HG03378 (cell line): ENCODE measurements around the gene GON4L.
"Not testable (repeated sequence)": the region's sequence is repeated elsewhere in the genome, so short reads cannot be mapped to it uniquely, and the experiment has no call there.

Source experiments
- ATAC-seq: cut with Tn5 transposase; IDR thresholded peaks from one replicate; pipeline ENCODE4 v1.9.1; 2021; ENCODE audit warnings: mild to moderate bottlenecking, moderate library complexity; ENCODE audit not compliant: unreplicated experiment

Gene GON4L

DNA sequence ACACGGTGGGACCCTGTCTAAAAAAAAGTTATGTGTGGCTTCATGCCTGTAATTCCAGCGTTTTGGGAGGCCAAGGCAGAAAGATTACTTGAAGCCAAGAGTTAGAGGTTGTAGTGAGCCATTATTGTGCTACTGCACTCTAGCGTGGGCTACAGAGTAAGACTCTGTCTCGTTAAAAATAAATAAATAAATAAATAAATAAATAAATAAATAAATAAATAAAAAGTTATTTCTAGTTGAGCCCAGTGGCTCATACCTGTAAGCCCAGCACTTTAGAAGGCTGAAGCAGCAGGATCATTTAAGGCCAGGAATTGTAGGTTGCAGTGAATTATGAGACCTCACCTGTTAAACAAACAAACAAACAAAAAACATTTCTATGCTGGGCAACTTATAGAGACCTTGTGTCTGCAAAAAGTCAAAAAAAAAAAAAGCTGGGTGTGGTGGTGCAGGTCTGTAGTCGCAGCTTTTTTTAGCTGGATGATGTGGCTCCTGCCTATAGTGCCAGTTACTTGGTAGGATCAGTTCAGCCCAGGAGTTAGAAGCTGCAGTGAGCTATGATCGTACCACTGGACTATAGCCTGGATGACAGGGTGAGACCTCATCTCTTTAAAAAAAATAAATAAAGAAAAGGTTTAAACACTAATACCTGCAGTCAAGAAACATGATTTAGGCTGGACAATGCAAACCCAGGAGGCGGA, 25.6 kb downstream of the GON4L start:
- ATAC-seq, result no peak

GRCh38 chr1:155827450-155827849, 29.6 kb downstream of the GON4L start:
- ATAC-seq, result no peak

GRCh38 chr1:155816351-155816750, 40.7 kb downstream of the GON4L start:
- ATAC-seq, result no peak

GRCh38 chr1:155813672-155814071, 43.3 kb downstream of the GON4L start:
- ATAC-seq, result no peak

GRCh38 chr1:155812878-155813277, 44.1 kb downstream of the GON4L start:
- no peak for ATAC-seq

GRCh38 chr1:155809088-155809487, 47.9 kb downstream of the GON4L start:
- ATAC-seq, result no peak

- ATAC-seq, result no peak
Measured at GRCh38 chr1:155801149-155801548, 55.9 kb downstream of the GON4L start.

DNA sequence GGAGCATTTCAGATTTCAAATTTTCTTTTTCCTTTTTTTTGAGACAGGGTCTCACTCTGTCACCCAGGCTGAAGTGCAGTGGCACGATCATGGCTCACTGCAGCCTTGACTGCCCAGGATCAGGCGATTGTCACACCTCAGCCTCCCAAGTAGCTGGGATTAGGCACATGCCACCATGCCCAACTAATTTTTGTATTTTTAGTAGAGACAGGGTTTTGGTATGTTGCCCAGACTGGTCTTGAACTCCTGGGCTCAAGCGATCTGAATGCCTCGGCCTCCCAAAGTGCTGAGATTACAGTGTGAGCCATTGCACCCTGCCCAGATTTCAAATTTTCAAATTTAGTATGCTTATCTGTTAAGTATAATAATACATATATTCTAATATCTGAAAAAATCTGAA, 61.4 kb downstream of the GON4L start:
- not testable (repeated sequence) for ATAC-seq

DNA sequence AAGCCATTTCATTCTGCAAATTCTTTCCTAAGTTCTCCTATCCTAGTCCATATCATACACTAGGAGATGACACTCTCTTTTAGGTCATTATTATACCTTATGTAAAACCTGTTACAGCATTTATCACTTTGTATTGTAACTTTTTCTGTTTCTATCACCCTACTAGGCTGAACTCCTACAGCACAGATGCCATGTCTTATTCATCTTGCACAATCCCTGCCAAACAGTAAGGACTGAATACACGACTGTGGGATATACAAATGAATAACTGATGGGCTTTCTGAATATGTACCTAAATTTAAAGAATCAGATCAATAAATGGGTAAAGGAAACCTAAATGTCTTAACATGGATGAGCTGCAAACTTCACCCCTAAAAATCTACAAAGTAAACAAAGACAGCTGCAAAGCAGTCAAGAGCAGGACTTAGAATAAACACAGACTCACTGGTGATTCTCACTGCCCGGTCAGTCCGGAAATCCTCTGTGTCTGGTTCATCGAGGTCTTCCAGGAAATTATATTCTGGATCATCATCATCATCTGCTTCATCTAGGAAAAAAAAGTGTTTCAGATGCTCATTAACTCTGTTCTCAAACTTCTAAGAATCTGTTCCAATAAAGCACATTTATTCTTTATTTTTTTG, 62.3 kb downstream of the GON4L start:
- ATAC-seq, result no peak

DNA sequence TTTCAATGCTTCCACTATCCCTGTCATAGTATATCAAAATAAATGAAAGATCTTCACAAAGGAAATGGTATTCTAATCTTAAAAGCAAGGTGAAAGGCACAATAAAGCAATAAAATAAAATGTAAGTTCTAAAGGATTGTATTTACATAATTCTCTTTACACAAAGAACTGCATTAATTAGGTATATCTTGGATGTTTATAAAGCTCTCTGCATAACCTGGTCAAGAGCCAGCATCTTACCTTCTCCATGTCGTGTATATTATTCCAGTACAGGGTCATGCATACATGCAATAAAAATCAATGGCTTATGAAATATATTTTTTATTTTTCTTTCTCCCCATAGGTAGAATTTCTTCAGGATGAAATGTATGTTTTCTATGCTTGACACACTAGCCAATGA, 63.8 kb downstream of the GON4L start:
- ATAC-seq, result no peak

- ATAC-seq, result no peak
Measured at GRCh38 chr1:155777582-155777981, 79.4 kb downstream of the GON4L start.

DNA sequence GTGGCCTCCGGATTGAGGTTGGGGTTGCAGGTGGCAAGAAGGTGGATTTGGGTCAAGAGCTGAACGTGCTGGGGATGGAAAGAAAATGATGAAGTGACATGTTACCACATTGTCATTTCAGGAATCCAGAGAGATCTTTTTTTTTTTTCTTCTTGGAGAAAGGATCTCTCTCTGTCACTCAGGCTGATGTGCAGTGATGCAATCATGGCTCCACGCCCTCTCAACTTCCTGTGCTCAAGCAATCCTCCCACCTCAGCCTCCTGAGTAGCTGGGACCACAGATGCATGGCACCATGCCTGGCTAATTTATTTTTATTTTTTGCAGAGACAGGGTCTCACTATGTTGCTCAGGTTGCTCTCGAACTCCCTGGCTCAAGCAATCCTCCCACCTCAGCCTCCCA, 80.6 kb downstream of the GON4L start:
- no peak for ATAC-seq

DNA sequence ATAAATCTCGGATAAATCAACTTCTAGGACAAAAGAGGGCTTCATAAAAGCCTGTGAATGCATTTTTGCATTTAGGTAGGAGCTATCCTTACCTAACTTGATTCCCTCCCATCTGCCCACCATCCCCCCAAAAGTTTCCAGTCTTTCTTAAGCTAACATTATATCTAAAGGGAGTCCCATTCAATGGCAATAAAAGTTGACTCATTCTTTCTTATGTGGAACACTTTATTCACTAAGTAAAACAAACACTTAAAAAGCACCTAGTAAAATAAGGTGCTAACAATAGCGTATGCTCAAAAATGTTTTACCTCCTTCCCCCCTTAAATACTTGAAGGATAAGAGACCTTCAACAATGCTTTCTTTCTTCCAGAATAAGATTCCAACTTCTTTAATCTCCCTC, 83.8 kb downstream of the GON4L start:
- no peak for ATAC-seq

DNA sequence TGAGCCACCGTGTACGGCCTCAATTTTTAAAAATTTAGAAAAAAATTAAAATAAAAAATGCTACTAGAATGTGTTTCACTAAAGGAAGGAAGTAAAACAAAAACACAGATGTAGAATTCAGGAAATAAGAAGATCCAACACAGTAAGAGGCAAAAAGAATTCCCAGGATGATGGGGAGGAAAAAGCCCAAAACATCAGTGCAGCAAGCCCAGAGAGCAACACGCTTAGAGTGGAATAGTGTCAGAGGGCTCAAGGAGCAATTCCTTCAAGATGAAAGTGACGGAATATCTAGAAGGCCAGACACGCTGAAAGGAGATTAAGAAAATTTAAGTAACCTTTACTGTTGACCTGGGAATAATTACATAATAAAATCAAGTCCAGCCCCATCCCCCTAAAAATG, 87.8 kb downstream of the GON4L start:
- no peak for ATAC-seq

GRCh38 chr1:155767399-155767989, 89.5 kb downstream of the GON4L start:
- not testable (repeated sequence) for ATAC-seq

DNA sequence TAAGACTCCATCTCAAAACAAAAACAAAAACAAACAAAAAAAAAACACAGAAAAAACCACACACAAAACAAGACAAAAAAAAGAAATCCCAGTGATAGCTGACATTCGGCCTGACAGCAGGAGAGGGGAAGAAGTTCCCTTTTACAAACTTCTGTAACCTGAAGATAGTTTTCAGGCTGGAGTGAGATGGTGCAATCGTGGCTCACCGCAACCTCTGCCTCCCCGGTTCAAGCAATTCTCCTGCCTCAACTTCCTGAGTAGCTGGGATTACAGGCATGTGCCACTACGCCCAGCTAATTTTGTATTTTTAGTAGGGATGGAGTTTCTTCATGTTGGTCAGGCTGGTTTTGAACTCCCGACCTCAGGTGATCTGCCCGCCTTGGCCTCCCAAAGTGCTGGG, 93.0 kb downstream of the GON4L start:
- ATAC-seq, result not testable (repeated sequence)

GRCh38 chr1:155763090-155763815, 93.8 kb downstream of the GON4L start:
- ATAC-seq, result not testable (repeated sequence)

GRCh38 chr1:155761736-155762405, 95.1 kb downstream of the GON4L start:
- no peak for ATAC-seq

DNA sequence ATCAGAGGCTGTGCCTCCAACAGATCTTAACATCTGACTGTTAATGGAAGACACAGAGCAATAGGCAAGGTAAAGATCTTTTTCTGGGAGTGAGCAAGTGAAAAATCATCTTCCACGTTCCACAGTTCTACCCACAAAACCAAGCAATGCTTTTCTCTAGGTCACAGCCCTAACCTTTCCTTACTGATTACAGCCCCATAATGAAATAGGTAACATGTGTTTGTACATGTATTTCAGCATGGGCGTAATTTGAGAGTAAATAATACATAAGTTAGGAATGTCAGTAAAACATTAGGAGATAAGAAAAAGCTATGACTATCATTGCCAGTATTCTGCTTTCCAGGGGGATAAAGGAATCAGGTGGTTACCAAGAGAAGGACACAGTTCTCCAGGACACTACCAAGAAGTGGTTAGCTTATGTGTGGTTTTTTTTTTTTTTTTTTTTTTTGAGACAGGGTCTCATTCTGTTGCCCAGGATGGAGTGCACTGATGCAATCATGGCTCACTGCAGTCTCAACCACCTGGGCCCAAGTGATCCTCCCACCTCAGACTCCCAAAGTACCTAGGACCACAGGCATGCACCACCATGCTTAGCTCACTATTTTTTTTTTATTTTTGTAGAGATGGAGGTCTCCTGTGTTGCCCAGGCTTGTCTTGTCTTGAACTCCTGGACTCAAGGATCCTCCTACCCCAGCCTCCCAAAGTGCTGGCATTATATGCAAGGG, 96.1 kb downstream of the GON4L start:
- ATAC-seq, result no peak

- no peak for ATAC-seq
Measured at GRCh38 chr1:155759966-155760630, 96.9 kb downstream of the GON4L start.
